ENCODE results near the gene TMEM123.

TMEM123 gene

DNA sequence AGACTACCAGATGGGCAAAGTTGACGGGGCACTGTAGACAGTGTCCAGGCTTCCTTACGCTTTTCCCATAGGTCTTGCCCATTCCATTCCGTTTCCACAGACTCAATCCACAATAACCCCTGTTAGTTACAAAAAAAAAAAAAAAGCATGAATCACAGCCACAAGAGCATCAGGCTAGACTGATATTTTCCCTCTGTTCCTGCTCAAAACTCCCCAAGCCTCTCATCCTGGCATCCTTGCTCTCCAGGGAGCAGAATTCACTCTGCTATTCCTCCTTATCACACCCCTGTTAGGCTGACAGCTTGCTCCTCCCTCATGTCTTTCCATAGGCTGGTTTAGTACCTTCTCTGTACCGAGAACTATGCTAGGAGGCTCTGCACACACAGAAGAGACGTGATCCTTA lies 42.2 kb downstream of the TMEM123 start:
- peaks cover 28% of the 10 kb centered on the region for H3K79me1 ChIP-seq (ENCODE audit: low read length)
- H3K4me3 ChIP-seq (ENCODE audit: low read length): no peak overlapping the region
- H2BK5ac ChIP-seq (ENCODE audit: low read length): no peak overlapping the region
- no peak overlapping the region for H2BK15ac ChIP-seq (replicated peaks; ENCODE audit: low read depth)
- H3K27ac ChIP-seq (ENCODE audit: low read depth, low read length): no peak overlapping the region
- peaks cover 4% of the 10 kb centered on the region for H3K4me1 ChIP-seq (ENCODE audit: control insufficient read depth, low read depth, low read length)
- no peak overlapping the region for H2AK5ac ChIP-seq (ENCODE audit: low read length)
- H4K8ac ChIP-seq (ENCODE audit: low read depth, low read length): no peak overlapping the region
- H3K9ac ChIP-seq (ENCODE audit: low read length): no peak overlapping the region
- H3K36me3 ChIP-seq (ENCODE audit: control insufficient read depth, insufficient read depth, low read length): no peaks in the 10 kb centered on the region
- H3K56ac ChIP-seq (ENCODE audit: low read length): no peak overlapping the region
- no peak overlapping the region for H2BK120ac ChIP-seq (ENCODE audit: low read depth, low read length)
- WGBS (ENCODE audit: extremely low coverage, insufficient coverage, low lambda C conversion rate): no CpG with 5 or more reads among the region's 5 CpGs
- no peak overlapping the region for H4K5ac ChIP-seq (ENCODE audit: low read length)
- no peak overlapping the region for H3K18ac ChIP-seq (ENCODE audit: low read length)
- H3K4ac ChIP-seq (ENCODE audit: low read depth, low read length): no peak overlapping the region
- peaks cover 22% of the 10 kb centered on the region for H3K79me2 ChIP-seq (ENCODE audit: control insufficient read depth, insufficient read depth, low read length)
- H3K4me2 ChIP-seq (ENCODE audit: low read length): no peak overlapping the region
- H3K27me3 ChIP-seq (ENCODE audit: insufficient read depth, low read length, poor library complexity): no peaks in the 10 kb centered on the region
- H3K23ac ChIP-seq (ENCODE audit: low read length): no peak overlapping the region
- DNase-seq: peak; percentile 74

DNA sequence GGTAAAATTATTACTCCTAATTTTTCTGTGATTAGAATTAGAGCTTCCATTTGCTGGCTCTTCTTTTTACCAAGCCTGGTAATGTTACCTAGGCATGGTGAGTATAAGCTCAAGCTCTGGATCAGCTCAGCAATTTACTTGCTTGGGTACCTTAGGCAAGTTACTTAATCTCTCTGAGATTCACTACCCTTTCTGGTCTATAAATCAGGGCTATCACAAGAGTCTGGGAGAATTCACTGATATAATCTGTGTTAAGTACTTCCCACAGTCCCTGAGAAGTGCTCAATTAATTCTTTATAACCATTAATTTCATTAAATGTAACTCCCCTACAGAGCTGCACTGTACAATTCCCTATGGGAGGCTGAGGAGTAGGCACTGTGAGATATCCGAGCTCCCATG lies 44.2 kb downstream of the TMEM123 start:
- Histone ChIP-seq H3K79me2 (ENCODE audit: control insufficient read depth, insufficient read depth, low read length) (peaks cover 8% of the 10 kb centered on the region), H2BK5ac (ENCODE audit: low read length) (no peak overlapping the region), H3K23ac (ENCODE audit: low read length) (no peak overlapping the region), H4K8ac (ENCODE audit: low read depth, low read length) (no peak overlapping the region), H3K9ac (ENCODE audit: low read length) (no peak overlapping the region), H3K36me3 (ENCODE audit: control insufficient read depth, insufficient read depth, low read length) (no peaks in the 10 kb centered on the region), H3K4me1 (ENCODE audit: control insufficient read depth, low read depth, low read length) (peaks cover 4% of the 10 kb centered on the region), H3K27me3 (ENCODE audit: insufficient read depth, low read length, poor library complexity) (no peaks in the 10 kb centered on the region), H3K4ac (ENCODE audit: low read depth, low read length) (no peak overlapping the region), H2BK15ac (replicated peaks; ENCODE audit: low read depth) (no peak overlapping the region), H3K56ac (ENCODE audit: low read length) (no peak overlapping the region), H3K27ac (ENCODE audit: low read depth, low read length) (no peak overlapping the region), H4K5ac (ENCODE audit: low read length) (no peak overlapping the region), H2BK120ac (ENCODE audit: low read depth, low read length) (no peak overlapping the region), H3K4me2 (ENCODE audit: low read length) (no peak overlapping the region), H3K18ac (ENCODE audit: low read length) (no peak overlapping the region), H3K79me1 (ENCODE audit: low read length) (peaks cover 20% of the 10 kb centered on the region), H3K4me3 (ENCODE audit: low read length) (no peak overlapping the region), H2AK5ac (ENCODE audit: low read length) (no peak overlapping the region)
- no CpG with 5 or more reads among the region's 1 CpG for WGBS (ENCODE audit: extremely low coverage, insufficient coverage, low lambda C conversion rate)
- no peak for DNase-seq

DNA sequence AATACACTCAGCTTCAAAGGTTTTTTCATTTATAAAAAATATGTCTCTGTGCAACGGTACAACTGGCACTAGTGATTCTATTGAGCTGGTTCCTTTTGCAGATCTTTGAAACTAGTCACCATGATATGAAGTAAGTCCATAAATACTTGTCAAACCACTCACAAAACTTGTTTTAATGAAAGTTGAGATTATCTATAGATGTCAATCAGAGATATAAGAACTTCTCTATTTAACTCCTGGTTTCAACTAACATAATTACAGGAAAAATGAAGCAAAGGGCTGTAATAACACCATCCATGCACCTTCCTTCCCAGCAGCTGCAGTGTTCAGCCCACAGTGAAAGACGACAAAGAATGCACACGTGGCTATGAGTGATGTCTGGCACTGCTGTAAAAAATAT lies 44.7 kb downstream of the TMEM123 start:
- no peak overlapping the region for H2BK5ac ChIP-seq (ENCODE audit: low read length)
- no peak overlapping the region for H3K4me3 ChIP-seq (ENCODE audit: low read length)
- no peak overlapping the region for H3K56ac ChIP-seq (ENCODE audit: low read length)
- H3K18ac ChIP-seq (ENCODE audit: low read length): no peak overlapping the region
- H2AK5ac ChIP-seq (ENCODE audit: low read length): no peak overlapping the region
- H3K9ac ChIP-seq (ENCODE audit: low read length): no peak overlapping the region
- H3K4me1 ChIP-seq (ENCODE audit: control insufficient read depth, low read depth, low read length): peaks cover 4% of the 10 kb centered on the region
- H3K79me2 ChIP-seq (ENCODE audit: control insufficient read depth, insufficient read depth, low read length): peaks cover 6% of the 10 kb centered on the region
- H4K8ac ChIP-seq (ENCODE audit: low read depth, low read length): no peak overlapping the region
- H3K23ac ChIP-seq (ENCODE audit: low read length): no peak overlapping the region
- H3K27me3 ChIP-seq (ENCODE audit: insufficient read depth, low read length, poor library complexity): no peaks in the 10 kb centered on the region
- no peak overlapping the region for H2BK120ac ChIP-seq (ENCODE audit: low read depth, low read length)
- WGBS (ENCODE audit: extremely low coverage, insufficient coverage, low lambda C conversion rate): no CpG with 5 or more reads among the region's 3 CpGs
- no peak for DNase-seq
- H3K4ac ChIP-seq (ENCODE audit: low read depth, low read length): no peak overlapping the region
- H3K36me3 ChIP-seq (ENCODE audit: control insufficient read depth, insufficient read depth, low read length): no peaks in the 10 kb centered on the region
- H3K79me1 ChIP-seq (ENCODE audit: low read length): peaks cover 18% of the 10 kb centered on the region
- no peak overlapping the region for H2BK15ac ChIP-seq (replicated peaks; ENCODE audit: low read depth)
- H4K5ac ChIP-seq (ENCODE audit: low read length): no peak overlapping the region
- H3K4me2 ChIP-seq (ENCODE audit: low read length): no peak overlapping the region
- no peak overlapping the region for H3K27ac ChIP-seq (ENCODE audit: low read depth, low read length)

DNA sequence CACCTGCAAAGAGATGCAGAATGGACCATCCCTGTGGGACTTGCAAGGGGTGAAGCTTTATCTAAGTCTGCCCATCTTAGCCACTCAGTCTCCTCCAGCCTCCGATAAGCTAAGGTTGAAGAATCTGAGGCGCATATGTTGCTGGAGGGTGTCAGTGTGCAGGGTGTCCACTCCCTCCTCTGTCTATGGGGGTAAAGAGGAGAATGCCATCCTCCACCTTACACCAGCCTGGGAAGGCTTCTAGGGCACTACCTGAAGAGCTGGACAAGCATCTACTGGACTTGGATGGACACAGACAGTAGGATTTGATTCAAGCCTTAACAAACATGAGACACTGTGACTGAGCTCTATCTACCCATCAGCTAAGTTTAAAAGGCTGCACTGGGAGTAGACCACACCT lies 46.5 kb downstream of the TMEM123 start:
- H3K4ac ChIP-seq (ENCODE audit: low read depth, low read length): no peak overlapping the region
- peaks cover 4% of the 10 kb centered on the region for H3K4me1 ChIP-seq (ENCODE audit: control insufficient read depth, low read depth, low read length)
- H3K4me3 ChIP-seq (ENCODE audit: low read length): no peak overlapping the region
- no peak overlapping the region for H2BK5ac ChIP-seq (ENCODE audit: low read length)
- H3K23ac ChIP-seq (ENCODE audit: low read length): no peak overlapping the region
- no peak overlapping the region for H2BK15ac ChIP-seq (replicated peaks; ENCODE audit: low read depth)
- H3K27me3 ChIP-seq (ENCODE audit: insufficient read depth, low read length, poor library complexity): no peaks in the 10 kb centered on the region
- no peak overlapping the region for H3K56ac ChIP-seq (ENCODE audit: low read length)
- DNase-seq: no peak
- WGBS (ENCODE audit: extremely low coverage, insufficient coverage, low lambda C conversion rate): no CpG with 5 or more reads among the region's 2 CpGs
- no peak overlapping the region for H3K18ac ChIP-seq (ENCODE audit: low read length)
- H3K79me2 ChIP-seq (ENCODE audit: control insufficient read depth, insufficient read depth, low read length): peaks cover 6% of the 10 kb centered on the region
- H3K4me2 ChIP-seq (ENCODE audit: low read length): no peak overlapping the region
- no peak overlapping the region for H3K9ac ChIP-seq (ENCODE audit: low read length)
- no peak overlapping the region for H4K8ac ChIP-seq (ENCODE audit: low read depth, low read length)
- no peak overlapping the region for H2BK120ac ChIP-seq (ENCODE audit: low read depth, low read length)
- H3K27ac ChIP-seq (ENCODE audit: low read depth, low read length): no peak overlapping the region
- no peaks in the 10 kb centered on the region for H3K36me3 ChIP-seq (ENCODE audit: control insufficient read depth, insufficient read depth, low read length)
- peaks cover 16% of the 10 kb centered on the region for H3K79me1 ChIP-seq (ENCODE audit: low read length)
- H2AK5ac ChIP-seq (ENCODE audit: low read length): no peak overlapping the region
- H4K5ac ChIP-seq (ENCODE audit: low read length): no peak overlapping the region

DNA sequence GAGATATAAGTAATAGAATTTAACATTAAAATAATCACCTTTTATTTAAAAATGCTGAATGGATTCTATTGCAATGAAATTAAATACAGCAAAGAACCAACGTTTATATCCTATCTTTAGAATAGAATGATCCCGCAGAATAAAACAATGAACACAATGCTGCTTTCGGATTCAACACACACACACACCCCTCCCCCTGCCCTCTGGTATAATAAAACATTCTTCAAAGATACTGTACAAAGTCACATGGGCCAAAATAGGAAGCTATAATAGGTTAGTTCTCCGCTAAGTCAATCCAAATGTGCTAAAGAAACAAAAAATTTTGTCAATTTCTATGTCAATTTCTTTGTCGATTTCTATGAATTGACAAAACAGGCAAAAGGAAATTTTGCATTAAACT lies 47.1 kb downstream of the TMEM123 start:
- no peak overlapping the region for H3K23ac ChIP-seq (ENCODE audit: low read length)
- no peak overlapping the region for H2BK15ac ChIP-seq (replicated peaks; ENCODE audit: low read depth)
- no peak overlapping the region for H3K4me2 ChIP-seq (ENCODE audit: low read length)
- H3K4me1 ChIP-seq (ENCODE audit: control insufficient read depth, low read depth, low read length): peaks cover 4% of the 10 kb centered on the region
- H3K4me3 ChIP-seq (ENCODE audit: low read length): no peak overlapping the region
- no peak overlapping the region for H2AK5ac ChIP-seq (ENCODE audit: low read length)
- no peak overlapping the region for H3K27ac ChIP-seq (ENCODE audit: low read depth, low read length)
- H2BK120ac ChIP-seq (ENCODE audit: low read depth, low read length): no peak overlapping the region
- H3K9ac ChIP-seq (ENCODE audit: low read length): no peak overlapping the region
- no CpG with 5 or more reads among the region's 5 CpGs for WGBS (ENCODE audit: extremely low coverage, insufficient coverage, low lambda C conversion rate)
- H3K18ac ChIP-seq (ENCODE audit: low read length): no peak overlapping the region
- peaks cover 6% of the 10 kb centered on the region for H3K79me2 ChIP-seq (ENCODE audit: control insufficient read depth, insufficient read depth, low read length)
- no peak overlapping the region for H3K56ac ChIP-seq (ENCODE audit: low read length)
- H3K79me1 ChIP-seq (ENCODE audit: low read length): peaks cover 15% of the 10 kb centered on the region
- no peak overlapping the region for H3K4ac ChIP-seq (ENCODE audit: low read depth, low read length)
- no peaks in the 10 kb centered on the region for H3K27me3 ChIP-seq (ENCODE audit: insufficient read depth, low read length, poor library complexity)
- DNase-seq: no peak
- H4K5ac ChIP-seq (ENCODE audit: low read length): no peak overlapping the region
- H3K36me3 ChIP-seq (ENCODE audit: control insufficient read depth, insufficient read depth, low read length): no peaks in the 10 kb centered on the region
- H4K8ac ChIP-seq (ENCODE audit: low read depth, low read length): no peak overlapping the region
- H2BK5ac ChIP-seq (ENCODE audit: low read length): no peak overlapping the region

DNA sequence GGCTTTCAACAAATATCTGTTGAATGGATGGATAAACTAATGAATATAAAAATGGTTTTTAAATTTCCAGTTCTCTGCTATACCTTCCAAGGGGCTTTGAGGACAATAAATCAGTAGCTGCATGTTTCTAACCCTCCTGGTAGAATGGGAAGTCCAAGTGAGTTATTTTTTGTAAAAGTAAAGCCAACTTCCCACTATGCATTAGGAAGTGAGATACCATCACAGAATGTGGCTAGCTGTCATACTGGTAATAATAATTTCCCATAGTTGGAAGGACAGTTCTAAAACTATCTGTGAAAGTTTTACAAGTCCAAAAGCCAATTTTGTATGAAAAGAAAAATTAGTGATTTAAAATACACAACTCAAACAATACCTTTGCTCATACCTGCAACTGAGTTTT lies 50.0 kb downstream of the TMEM123 start:
- Histone ChIP-seq H2BK120ac (ENCODE audit: low read depth, low read length) (no peak overlapping the region), H2BK5ac (ENCODE audit: low read length) (no peak overlapping the region), H3K4ac (ENCODE audit: low read depth, low read length) (no peak overlapping the region), H3K27me3 (ENCODE audit: insufficient read depth, low read length, poor library complexity) (no peaks in the 10 kb centered on the region), H4K5ac (ENCODE audit: low read length) (no peak overlapping the region), H3K23ac (ENCODE audit: low read length) (no peak overlapping the region), H3K27ac (ENCODE audit: low read depth, low read length) (no peak overlapping the region), H4K8ac (ENCODE audit: low read depth, low read length) (no peak overlapping the region), H3K9ac (ENCODE audit: low read length) (no peak overlapping the region), H3K79me2 (ENCODE audit: control insufficient read depth, insufficient read depth, low read length) (peaks cover 4% of the 10 kb centered on the region), H3K18ac (ENCODE audit: low read length) (no peak overlapping the region), H3K36me3 (ENCODE audit: control insufficient read depth, insufficient read depth, low read length) (peaks cover 2% of the 10 kb centered on the region), H3K4me3 (ENCODE audit: low read length) (no peak overlapping the region), H2AK5ac (ENCODE audit: low read length) (no peak overlapping the region), H2BK15ac (replicated peaks; ENCODE audit: low read depth) (no peak overlapping the region), H3K4me1 (ENCODE audit: control insufficient read depth, low read depth, low read length) (no peaks in the 10 kb centered on the region), H3K56ac (ENCODE audit: low read length) (no peak overlapping the region), H3K79me1 (ENCODE audit: low read length) (peaks cover 11% of the 10 kb centered on the region), H3K4me2 (ENCODE audit: low read length) (no peak overlapping the region)
- no peak for DNase-seq

All from mesendoderm (in vitro differentiated cells).